GM12878 (cell line): Measurements from ENCODE around the gene ASPDH. TPM values are rescaled to one million over a fixed set of nuclear protein-coding genes. Genes with fewer than 3 reads are reported as not detected.

Experiments used
- ATAC-seq: fragments of 200-7000 bp; cut with Tn5 transposase; 3 replicates; pipeline ENCODE4 v1.9.1; 2020; ENCODE audit warnings: mild to moderate bottlenecking, moderate library complexity
- BruUV-seq: library from RNA; stranded (reverse); fragments of 400-500 nt; replicated peaks from 2 replicates; lab custom pipeline; 2021; lab: Mats Ljungman, UMichigan
- CTCF ChIA-PET: fragments of 300-600 bp; sonication (Branson Sonifier 250); formaldehyde crosslinking; extraction: SDS; loops from one replicate; lab custom pipeline; 2021; ENCODE audit warnings: inconsistent platforms; lab: Yijun Ruan, JAX
- POLR2A ChIA-PET: fragments of 350-600 bp; formaldehyde crosslinking; extraction: SDS; loops from one replicate; lab custom pipeline; 2021; ENCODE audit warnings: inconsistent platforms; lab: Charles Lee
- RAD21 ChIA-PET: fragments of 300-600 bp; sonication (Branson Sonifier 250); formaldehyde crosslinking; loops from one replicate; lab custom pipeline; 2023; ENCODE audit warnings: antibody characterized with exemption; ENCODE audit not compliant: unreplicated experiment; lab: Charles Lee
- SMC1A ChIA-PET: fragments of 300-600 bp; sonication (Branson Sonifier 250); formaldehyde crosslinking; loops from one replicate; lab custom pipeline; 2023; ENCODE audit not compliant: unreplicated experiment, uncharacterized antibody; lab: Charles Lee
- DNase-seq: peaks from one replicate; pipeline ENCODE4 v3.0.0-alpha.2; 2011; ENCODE audit warnings: low read depth, low spot score
- FAIRE-seq: peaks from 3 replicates; lab custom pipeline; 2011; peaks lifted over from hg19 to GRCh38; lab: Jason Lieb, UNC
- H2AFZ ChIP-seq: 2 replicates; pipeline ENCODE4 v1.6.0; 2011; ENCODE audit warnings: low read depth, low read length, control low read depth; ENCODE audit not compliant: control insufficient read depth
- H3K27ac ChIP-seq: 2 replicates; pipeline ENCODE4 v1.5.1; 2011; ENCODE audit warnings: control low read depth; ENCODE audit not compliant: control insufficient read depth, insufficient read depth
- H3K27me3 ChIP-seq, 2 experiments: replicated peaks in 1 of 2; 2 replicates each; pipeline versions ENCODE4 v1.6.0 to v1.6.1; 2011; ENCODE audit warnings: low read length in 1 of 2; ENCODE audit not compliant: control insufficient read depth in 2 of 2, insufficient read depth in 2 of 2
- H3K36me3 ChIP-seq, 2 experiments: 2 replicates each; pipeline ENCODE4 v1.5.1; 2011; ENCODE audit warnings: low read length in 1 of 2; ENCODE audit not compliant: control insufficient read depth in 2 of 2, insufficient read depth in 2 of 2
- H3K4me1 ChIP-seq: 2 replicates; pipeline ENCODE4 v1.6.1; 2011; ENCODE audit warnings: mild to moderate bottlenecking, low read length, moderate library complexity, mixed read lengths; ENCODE audit not compliant: control insufficient read depth, insufficient read depth
- H3K4me2 ChIP-seq: 2 replicates; pipeline ENCODE4 v1.6.0; 2011; ENCODE audit warnings: control low read depth; ENCODE audit not compliant: control insufficient read depth, insufficient read depth
- H3K4me3 ChIP-seq: fragments of 200-600 bp; sonication (generic); 2 replicates; pipeline ENCODE4 v1.5.1; 2016
- H3K79me2 ChIP-seq: 2 replicates; pipeline ENCODE4 v1.6.0; 2011; ENCODE audit warnings: low read length; ENCODE audit not compliant: control insufficient read depth, insufficient read depth
- H3K9ac ChIP-seq: 2 replicates; pipeline ENCODE4 v1.8.0; 2011; ENCODE audit warnings: low read length, control low read depth, mixed read lengths; ENCODE audit not compliant: control insufficient read depth, insufficient read depth
- H3K9me3 ChIP-seq: replicated peaks from 3 replicates; pipeline ENCODE4 v1.5.1; 2011; ENCODE audit warnings: mild to moderate bottlenecking, low read length; ENCODE audit not compliant: control insufficient read depth, insufficient read depth
- H4K20me1 ChIP-seq: 2 replicates; pipeline ENCODE4 v1.6.0; 2011; ENCODE audit not compliant: control insufficient read depth, insufficient read depth
- CBX5 ChIP-seq: sonication (generic); IDR thresholded peaks from 2 replicates; pipeline ENCODE4 v1.6.1; 2016; ENCODE audit warnings: low read depth, moderate library complexity, mild to moderate bottlenecking, inconsistent platforms
- DPF2 ChIP-seq: fragments of 450-650 bp; IDR thresholded peaks from 2 replicates; pipeline ENCODE4 v1.6.1; 2017; ENCODE audit warnings: mild to moderate bottlenecking
- FOXK2 ChIP-seq: fragments of 450-650 bp; IDR thresholded peaks from 2 replicates; pipeline ENCODE4 v1.6.1; 2017; ENCODE audit warnings: mild to moderate bottlenecking, moderate library complexity
- MTA2 ChIP-seq: fragments of 450-650 bp; IDR thresholded peaks from 2 replicates; pipeline ENCODE4 v1.6.1; 2016; ENCODE audit warnings: low read depth, mild to moderate bottlenecking, moderate library complexity
- MTA3 ChIP-seq: IDR thresholded peaks from 2 replicates; pipeline ENCODE4 v1.6.1; 2012; ENCODE audit warnings: low read length, inconsistent platforms, borderline replicate concordance
- NBN ChIP-seq: fragments of 450-650 bp; IDR thresholded peaks from 2 replicates; pipeline ENCODE4 v1.6.1; 2016
- NFYA ChIP-seq: IDR thresholded peaks from 2 replicates; pipeline ENCODE4 v1.6.1; 2011; ENCODE audit warnings: low read depth, mild to moderate bottlenecking, low read length, improper control_type of control experiment, borderline replicate concordance
- POLR2A ChIP-seq: IDR thresholded peaks from 2 replicates; pipeline ENCODE4 v1.6.1; 2011; ENCODE audit warnings: low read depth, mild to moderate bottlenecking, low read length
- RFX5 ChIP-seq: IDR thresholded peaks from 2 replicates; pipeline ENCODE4 v1.6.1; 2011; ENCODE audit warnings: low read depth, low read length, improper control_type of control experiment
- SUZ12 ChIP-seq: fragments of 200-600 bp; sonication (generic); IDR thresholded peaks from one replicate; pipeline ENCODE4 v1.6.1; 2018; ENCODE audit warnings: antibody characterized with exemption, mild to moderate bottlenecking; ENCODE audit not compliant: unreplicated experiment
- ZNF24 ChIP-seq: fragments of 450-650 bp; IDR thresholded peaks from 2 replicates; pipeline ENCODE4 v1.6.1; 2017; ENCODE audit warnings: antibody characterized with exemption, mild to moderate bottlenecking
- WGBS: methylation state at CpG from one replicate; pipeline ENCODE4 v1.1.6; 2016; ENCODE audit warnings: low lambda C conversion rate; ENCODE audit not compliant: insufficient replicate concordance, insufficient coverage; ENCODE audit errors: missing lambda C conversion rate; 5-methylcytosine and 5-hydroxymethylcytosine counted together
- in situ Hi-C: fragments of 300-500 bp; cut with MboI; formaldehyde crosslinking; loops from 9 replicates; pipeline ENCODE4 v1.14.3; 2018; ENCODE audit warnings: mixed read lengths
- intact Hi-C: fragments of 100-400 bp; cut with micrococcal nuclease; formaldehyde crosslinking; loops from one replicate; pipeline ENCODE4 v1.14.2; 2022; ENCODE audit not compliant: unreplicated experiment
- polyA plus RNA-seq, 11 experiments: library from polyadenylated mRNA; depleted of rRNA in 4 of 11; unstranded in 6 of 11; stranded (reverse) in 5 of 11; fragments of >200 nt; fragmentation: Nextera tagmentation in 4 of 11; fragmentation: Illumina TruSeq in 1 of 11; extraction: Ambion mirVana in 4 of 11; extraction: Trizol in 1 of 11; gene quantifications; 1 replicate in 1 of 11; 2 replicates in 10 of 11; pipeline versions ENCODE4 v1.2.1 to v1.2.3, GENCODE V29; 2011 to 2016; ENCODE audit warnings: inconsistent platforms in 2 of 11, missing spikeins in 2 of 11, low read depth in 1 of 11
- total RNA-seq, 4 experiments: library from RNA; depleted of rRNA in 3 of 4; stranded (reverse); fragments of >200 nt in 3 of 4; fragmentation: Illumina TruSeq in 1 of 4; extraction: Trizol in 1 of 4; gene quantifications; 2 replicates each; pipeline versions ENCODE4 v1.2.1 to v1.2.3, GENCODE V29; 2013 to 2021
- TF ChIP-seq, protein P1 (sequence below): fragments of 450-650 bp; conservative IDR thresholded peaks from 2 replicates; pipeline ENCODE4 v1.6.1; 2017; ENCODE audit warnings: mild to moderate bottlenecking, moderate library complexity

The ASPDH gene
- total and polyA plus RNA-seq, 10 of the 15 experiments (the other 5 are each of a cell fraction or from before 2014, with no cell fraction given): not detected

DNA sequence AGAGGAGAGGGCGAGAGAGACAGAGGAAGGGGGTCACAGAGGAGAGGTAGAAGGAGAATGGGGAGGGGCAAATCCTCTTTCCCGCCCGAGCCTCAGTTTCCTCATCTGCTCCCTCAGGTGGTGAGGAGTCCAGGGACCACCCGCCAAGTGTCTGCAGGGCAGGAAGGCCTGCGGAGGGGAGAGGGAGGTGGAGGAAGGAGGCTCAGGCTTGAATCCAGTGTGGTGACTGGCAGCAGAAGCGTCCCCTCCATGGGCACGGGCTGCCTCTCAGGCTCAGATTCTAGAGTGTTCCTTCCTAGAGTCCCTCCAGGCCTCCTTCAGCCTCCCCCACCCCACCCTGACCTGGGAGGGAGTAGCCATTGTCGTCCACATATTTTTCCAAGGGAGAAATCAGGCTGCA, 20.5 kb downstream of the ASPDH start:
- no peak for FAIRE-seq
- ChIA-PET POLR2A (no interaction called here), CTCF (no interaction called here), SMC1A (no interaction called here), RAD21 (no interaction called here)
- Histone ChIP-seq H3K9ac (no peak overlapping the region), H3K36me3 (no peaks in the 10 kb centered on the region), H3K4me3 (no peak overlapping the region), H2AFZ (no peak overlapping the region), H3K27me3 (no peaks in the 10 kb centered on the region), H4K20me1 (no peaks in the 10 kb centered on the region), H3K4me1 (no peaks in the 10 kb centered on the region), H3K79me2 (no peaks in the 10 kb centered on the region), H3K27ac (no peak overlapping the region), H3K9me3 (no peaks in the 10 kb centered on the region), H3K4me2 (no peak overlapping the region)
- TF ChIP-seq ZNF24 (no peak), FOXK2 (no peak), NBN (no peak), RFX5 (no peak), CBX5 (no peak), POLR2A (no peak), NFYA (no peak), MTA3 (no peak), MTA2 (no peak), DPF2 (no peak), SUZ12 (no peak)
- TF ChIP-seq, protein P1, sequence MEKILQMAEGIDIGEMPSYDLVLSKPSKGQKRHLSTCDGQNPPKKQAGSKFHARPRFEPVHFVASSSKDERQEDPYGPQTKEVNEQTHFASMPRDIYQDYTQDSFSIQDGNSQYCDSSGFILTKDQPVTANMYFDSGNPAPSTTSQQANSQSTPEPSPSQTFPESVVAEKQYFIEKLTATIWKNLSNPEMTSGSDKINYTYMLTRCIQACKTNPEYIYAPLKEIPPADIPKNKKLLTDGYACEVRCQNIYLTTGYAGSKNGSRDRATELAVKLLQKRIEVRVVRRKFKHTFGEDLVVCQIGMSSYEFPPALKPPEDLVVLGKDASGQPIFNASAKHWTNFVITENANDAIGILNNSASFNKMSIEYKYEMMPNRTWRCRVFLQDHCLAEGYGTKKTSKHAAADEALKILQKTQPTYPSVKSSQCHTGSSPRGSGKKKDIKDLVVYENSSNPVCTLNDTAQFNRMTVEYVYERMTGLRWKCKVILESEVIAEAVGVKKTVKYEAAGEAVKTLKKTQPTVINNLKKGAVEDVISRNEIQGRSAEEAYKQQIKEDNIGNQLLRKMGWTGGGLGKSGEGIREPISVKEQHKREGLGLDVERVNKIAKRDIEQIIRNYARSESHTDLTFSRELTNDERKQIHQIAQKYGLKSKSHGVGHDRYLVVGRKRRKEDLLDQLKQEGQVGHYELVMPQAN: no peak
- DNase-seq: no peak
- 66% methylated on average over 7 of the region's 8 CpGs for WGBS
- BruUV-seq: no TSS peak
- intact Hi-C loops (no loop called here), in situ Hi-C loops (no loop called here)
- ATAC-seq: no peak
